Tibial artery (tissue), 4 donors: ENCODE data around the gene ACTN4.
"Not testable (repeated sequence)": the region's sequence is repeated elsewhere in the genome, so short reads cannot be mapped to it uniquely, and the experiment has no call there.

Experiments
- DNase-seq, 2 donors: peaks; one replicate each; pipeline ENCODE4 v3.0.0-alpha.2; 2019
- H3K27ac ChIP-seq, 2 donors: fragments of 200-600 bp; sonication (generic) in 1 of 2; 1 replicate in 1 of 2; 2 replicates in 1 of 2; pipeline ENCODE4 v1.5.1; 2018 to 2019; ENCODE audit warnings: mild to moderate bottlenecking in 1 of 2
- H3K27me3 ChIP-seq, 2 donors: fragments of 200-600 bp; sonication (generic) in 1 of 2; one replicate each; pipeline versions ENCODE4 v1.5.1 to v1.6.0; 2016 to 2019
- H3K36me3 ChIP-seq, 3 donors: fragments of 200-600 bp; sonication (generic) in 2 of 3; one replicate each; pipeline ENCODE4 v1.5.1; 2016 to 2019; ENCODE audit warnings: mild to moderate bottlenecking in 2 of 3
- H3K4me1 ChIP-seq, 4 donors: fragments of 200-600 bp; sonication (generic) in 2 of 4; 1 replicate in 3 of 4; 2 replicates in 1 of 4; pipeline ENCODE4 v1.5.1; 2016 to 2019
- H3K4me3 ChIP-seq, 2 donors: fragments of 200-600 bp; sonication (generic) in 1 of 2; 1 replicate in 1 of 2; 2 replicates in 1 of 2; pipeline ENCODE4 v1.5.1; 2018 to 2019; ENCODE audit warnings: mild to moderate bottlenecking in 2 of 2
- H3K9me3 ChIP-seq, 3 donors: fragments of 200-600 bp; sonication (generic) in 1 of 3; one replicate each; pipeline ENCODE4 v1.5.1; 2016 to 2019
- CTCF ChIP-seq, 2 experiments: fragments of 200-600 bp in 1 of 2; fragments of 450-650 bp in 1 of 2; IDR thresholded peaks; one replicate each; pipeline ENCODE4 v1.5.1; 2017 to 2019; ENCODE audit warnings: antibody characterized with exemption in 2 of 2, mild to moderate bottlenecking in 1 of 2, moderate library complexity in 1 of 2
- intact Hi-C: fragments of 100-400 bp; cut with DNase I; formaldehyde crosslinking; loops from one replicate; pipeline ENCODE4 v1.15.0; 2023; ENCODE audit warnings: low total_unique reads

Gene ACTN4

GRCh38 chr19:38744874-38745273 is 97.4 kb downstream of the ACTN4 start:
- H3K36me3 ChIP-seq, result no peaks in the 10 kb centered on the region
- DNase-seq, result no peak
- no peaks in the 10 kb centered on the region for H3K9me3 ChIP-seq
- no peak for TF ChIP-seq CTCF (IDR thresholded peaks at IDR 0.05)
- H3K4me1 ChIP-seq, result no peaks in the 10 kb centered on the region
- H3K27ac ChIP-seq, result no peak overlapping the region
- no peaks in the 10 kb centered on the region for H3K27me3 ChIP-seq
- no peak overlapping the region for H3K4me3 ChIP-seq
- intact Hi-C loops, result no loop called here

GRCh38 chr19:38745316-38745715 is 97.9 kb downstream of the ACTN4 start:
- no peak for TF ChIP-seq CTCF (IDR thresholded peaks at IDR 0.05)
- no peak overlapping the region for H3K27ac ChIP-seq
- no peaks in the 10 kb centered on the region for H3K4me1 ChIP-seq
- intact Hi-C loops, result no loop called here
- H3K27me3 ChIP-seq, result no peaks in the 10 kb centered on the region
- no peak for DNase-seq
- no peak overlapping the region for H3K4me3 ChIP-seq
- no peaks in the 10 kb centered on the region for H3K36me3 ChIP-seq
- H3K9me3 ChIP-seq, result no peaks in the 10 kb centered on the region

- H3K4me3 ChIP-seq, intact Hi-C loops, H3K27me3 ChIP-seq, H3K27ac ChIP-seq, H3K4me1 ChIP-seq, DNase-seq, H3K36me3 ChIP-seq, H3K9me3 ChIP-seq: not testable (repeated sequence)
Observed at GRCh38 chr19:38753783-38754182, 106.3 kb downstream of the ACTN4 start.

- H3K27me3 ChIP-seq, intact Hi-C loops, DNase-seq, H3K4me3 ChIP-seq, H3K27ac ChIP-seq, H3K9me3 ChIP-seq, H3K36me3 ChIP-seq, H3K4me1 ChIP-seq: not testable (repeated sequence)
Observed at GRCh38 chr19:38754196-38754595, 106.7 kb downstream of the ACTN4 start.

GRCh38 chr19:38759590-38760003 is 112.1 kb downstream of the ACTN4 start:
- TF ChIP-seq CTCF (IDR thresholded peaks at IDR 0.05), result no peak
- Histone ChIP-seq H3K36me3 (no peaks in the 10 kb centered on the region), H3K4me1 (no peaks in the 10 kb centered on the region), H3K27ac (no peak overlapping the region), H3K4me3 (no peak overlapping the region), H3K9me3 (no peaks in the 10 kb centered on the region), H3K27me3 (no peaks in the 10 kb centered on the region)
- intact Hi-C loops, result loop anchor here (10.0 kb wide), 1 partner anchor 115 kb away; the partner anchor contains the start of gene RINL
- DNase-seq, result no peak

GRCh38 chr19:38760805-38761517 is 113.5 kb downstream of the ACTN4 start:
- not testable (repeated sequence) for H3K27ac ChIP-seq, DNase-seq, H3K4me1 ChIP-seq, H3K36me3 ChIP-seq, H3K27me3 ChIP-seq, H3K4me3 ChIP-seq, H3K9me3 ChIP-seq
- intact Hi-C loops, result loop anchor here (10.0 kb wide), 1 partner anchor 114 kb away; the partner anchor contains the start of gene RINL

- H3K27ac ChIP-seq, H3K4me3 ChIP-seq, H3K9me3 ChIP-seq, H3K27me3 ChIP-seq, DNase-seq, H3K4me1 ChIP-seq, H3K36me3 ChIP-seq: not testable (repeated sequence)
- intact Hi-C loops, result loop anchor here (10.0 kb wide), 1 partner anchor 113 kb away; the partner anchor contains the start of gene RINL
Observed at GRCh38 chr19:38761884-38762389, 114.5 kb downstream of the ACTN4 start.
